ENCODE data around the gene NCAPG2. TPM values are rescaled to one million over a fixed set of nuclear protein-coding genes. Genes with fewer than 3 reads are reported as not detected.

NCAPG2 gene
- total RNA-seq, 1 experiment from 2014 or later, result 99.2 TPM

DNA sequence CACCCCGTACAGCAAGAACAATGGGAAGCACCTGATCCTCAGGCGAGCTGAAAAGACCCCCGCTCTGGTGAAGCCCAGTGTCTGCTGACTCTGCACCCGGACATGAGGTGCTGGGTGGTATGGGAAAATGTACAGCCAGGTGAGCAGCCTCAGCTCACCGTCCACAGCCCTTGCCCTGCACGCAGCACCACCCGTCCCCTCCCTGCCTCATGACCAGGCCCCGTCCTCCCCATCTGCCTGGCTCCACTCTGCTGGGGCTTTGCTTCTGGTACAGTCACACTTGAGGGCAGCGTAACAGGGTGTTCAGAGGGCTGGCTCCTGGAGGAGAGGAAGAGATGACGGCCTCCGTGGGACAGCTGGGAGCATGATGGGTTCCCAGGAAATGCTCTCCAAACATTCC, 49.1 kb downstream of the NCAPG2 start (continued):
- TF ChIP-seq NR2C2 (CRISPR knock-in tag; IDR thresholded peaks at IDR 0.05), result no peak
- no peak for TF ChIP-seq RELA (CRISPR knock-in tag; IDR thresholded peaks at IDR 0.05; ENCODE audit: borderline replicate concordance)

- H3K27me3 Mint-ChIP-seq (ENCODE audit: low read depth), result no peaks in the 10 kb centered on the region
- no peaks in the 10 kb centered on the region for H3K4me1 Mint-ChIP-seq
- H3K36me3 Mint-ChIP-seq, result peaks cover 77% of the 10 kb centered on the region
- no peak for ATAC-seq
- CTCF ChIA-PET, result interaction anchor here (0.6 kb wide), 1 partner anchor 12 kb away, joined by 4 read pairs; no protein-coding TSS in a partner anchor
- H3K4me3 Mint-ChIP-seq, result no peak overlapping the region
- no peak overlapping the region for H3K27ac Mint-ChIP-seq
- DNase-seq (ENCODE audit: low spot score), result no peak
- no peak for TF ChIP-seq ZBTB21 (CRISPR knock-in tag; IDR thresholded peaks at IDR 0.05; ENCODE audit: borderline replicate concordance)
- no peak for TF ChIP-seq GABPB1 (CRISPR knock-in tag; IDR thresholded peaks at IDR 0.05)
- TF ChIP-seq CREB1 (CRISPR knock-in tag; IDR thresholded peaks at IDR 0.05), result no peak
- TF ChIP-seq IRF1 (CRISPR knock-in tag; IDR thresholded peaks at IDR 0.05), result no peak
- TF ChIP-seq ZNF219 (CRISPR knock-in tag; IDR thresholded peaks at IDR 0.05; ENCODE audit: borderline replicate concordance), result no peak
- no peak for TF ChIP-seq ZNF396 (CRISPR knock-in tag; IDR thresholded peaks at IDR 0.05; ENCODE audit: borderline replicate concordance)
- TF ChIP-seq USF1 (CRISPR knock-in tag; IDR thresholded peaks at IDR 0.05), result no peak
- no peak for TF ChIP-seq CBFB (CRISPR knock-in tag; IDR thresholded peaks at IDR 0.05; ENCODE audit: low read depth)
- TF ChIP-seq SP1 (CRISPR knock-in tag; conservative IDR thresholded peaks at IDR 0.05), result no peak
- no peak for TF ChIP-seq ZNF317 (CRISPR knock-in tag; IDR thresholded peaks at IDR 0.05; ENCODE audit: borderline replicate concordance, low read depth)
- no peak for TF ChIP-seq ELF4 (CRISPR knock-in tag; IDR thresholded peaks at IDR 0.05; ENCODE audit: low read depth)
- POLR2A ChIA-PET, result no interaction called here
- H3K9me3 Mint-ChIP-seq, result peaks cover 4% of the 10 kb centered on the region
Measured at GRCh38 chr7:158651968-158652565, 52.5 kb downstream of the NCAPG2 start.

- POLR2A ChIA-PET, result no interaction called here
- Mint-ChIP-seq H3K4me1 (no peaks in the 10 kb centered on the region), H3K9me3 (peaks cover 4% of the 10 kb centered on the region), H3K27ac (no peak overlapping the region), H3K36me3 (peaks cover 71% of the 10 kb centered on the region), H3K4me3 (no peak overlapping the region), H3K27me3 (ENCODE audit: low read depth) (no peaks in the 10 kb centered on the region)
- TF ChIP-seq NFE2L1 (CRISPR knock-in tag; IDR thresholded peaks at IDR 0.05), result no peak
- TF ChIP-seq ZMAT4 (CRISPR knock-in tag; IDR thresholded peaks at IDR 0.05), result no peak
- TF ChIP-seq ZNF396 (CRISPR knock-in tag; IDR thresholded peaks at IDR 0.05; ENCODE audit: borderline replicate concordance), result no peak
- no peak for TF ChIP-seq AR (CRISPR knock-in tag; IDR thresholded peaks at IDR 0.05)
- ATAC-seq (no peak), DNase-seq (ENCODE audit: low spot score) (no peak)
- CTCF ChIA-PET, result no interaction called here
Measured at GRCh38 chr7:158650821-158651225, 53.8 kb downstream of the NCAPG2 start.

GRCh38 chr7:158649279-158649678, 55.3 kb downstream of the NCAPG2 start:
- DNase-seq (ENCODE audit: low spot score) (no peak), ATAC-seq (no peak)
- H3K4me3 Mint-ChIP-seq, result no peak overlapping the region
- H3K36me3 Mint-ChIP-seq, result peaks cover 72% of the 10 kb centered on the region
- H3K9me3 Mint-ChIP-seq, result peaks cover 4% of the 10 kb centered on the region
- POLR2A ChIA-PET, result no interaction called here
- no peaks in the 10 kb centered on the region for H3K4me1 Mint-ChIP-seq
- CTCF ChIA-PET, result no interaction called here
- H3K27me3 Mint-ChIP-seq (ENCODE audit: low read depth), result no peaks in the 10 kb centered on the region
- H3K27ac Mint-ChIP-seq, result no peak overlapping the region
- TF ChIP-seq ZSCAN18 (CRISPR knock-in tag; IDR thresholded peaks at IDR 0.05) (no peak), SOX15 (CRISPR knock-in tag; IDR thresholded peaks at IDR 0.05) (no peak)
- TF ChIP-seq, protein P1, sequence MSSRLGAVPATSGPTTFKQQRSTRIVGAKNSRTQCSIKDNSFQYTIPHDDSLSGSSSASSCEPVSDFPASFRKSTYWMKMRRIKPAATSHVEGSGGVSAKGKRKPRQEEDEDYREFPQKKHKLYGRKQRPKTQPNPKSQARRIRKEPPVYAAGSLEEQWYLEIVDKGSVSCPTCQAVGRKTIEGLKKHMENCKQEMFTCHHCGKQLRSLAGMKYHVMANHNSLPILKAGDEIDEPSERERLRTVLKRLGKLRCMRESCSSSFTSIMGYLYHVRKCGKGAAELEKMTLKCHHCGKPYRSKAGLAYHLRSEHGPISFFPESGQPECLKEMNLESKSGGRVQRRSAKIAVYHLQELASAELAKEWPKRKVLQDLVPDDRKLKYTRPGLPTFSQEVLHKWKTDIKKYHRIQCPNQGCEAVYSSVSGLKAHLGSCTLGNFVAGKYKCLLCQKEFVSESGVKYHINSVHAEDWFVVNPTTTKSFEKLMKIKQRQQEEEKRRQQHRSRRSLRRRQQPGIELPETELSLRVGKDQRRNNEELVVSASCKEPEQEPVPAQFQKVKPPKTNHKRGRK (CRISPR knock-in tag; IDR thresholded peaks at IDR 0.05; ENCODE audit: borderline replicate concordance), result no peak
- TF ChIP-seq, protein P2, sequence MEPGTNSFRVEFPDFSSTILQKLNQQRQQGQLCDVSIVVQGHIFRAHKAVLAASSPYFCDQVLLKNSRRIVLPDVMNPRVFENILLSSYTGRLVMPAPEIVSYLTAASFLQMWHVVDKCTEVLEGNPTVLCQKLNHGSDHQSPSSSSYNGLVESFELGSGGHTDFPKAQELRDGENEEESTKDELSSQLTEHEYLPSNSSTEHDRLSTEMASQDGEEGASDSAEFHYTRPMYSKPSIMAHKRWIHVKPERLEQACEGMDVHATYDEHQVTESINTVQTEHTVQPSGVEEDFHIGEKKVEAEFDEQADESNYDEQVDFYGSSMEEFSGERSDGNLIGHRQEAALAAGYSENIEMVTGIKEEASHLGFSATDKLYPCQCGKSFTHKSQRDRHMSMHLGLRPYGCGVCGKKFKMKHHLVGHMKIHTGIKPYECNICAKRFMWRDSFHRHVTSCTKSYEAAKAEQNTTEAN (CRISPR knock-in tag; IDR thresholded peaks at IDR 0.05), result no peak
- TF ChIP-seq, protein P3, sequence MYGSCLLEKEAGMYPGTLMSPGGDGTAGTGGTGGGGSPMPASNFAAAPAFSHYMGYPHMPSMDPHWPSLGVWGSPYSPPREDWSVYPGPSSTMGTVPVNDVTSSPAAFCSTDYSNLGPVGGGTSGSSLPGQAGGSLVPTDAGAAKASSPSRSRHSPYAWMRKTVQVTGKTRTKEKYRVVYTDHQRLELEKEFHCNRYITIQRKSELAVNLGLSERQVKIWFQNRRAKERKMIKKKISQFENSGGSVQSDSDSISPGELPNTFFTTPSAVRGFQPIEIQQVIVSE (CRISPR knock-in tag; IDR thresholded peaks at IDR 0.05; ENCODE audit: borderline replicate concordance), result no peak

Data from WTC11 (cell line).